ENCODE results near the gene NUTM2D. TPM values are rescaled to one million over a fixed set of nuclear protein-coding genes. Genes with fewer than 3 reads are reported as not detected.
"Not testable (repeated sequence)": the region's sequence is repeated elsewhere in the genome, so short reads cannot be mapped to it uniquely, and the experiment has no call there.

The NUTM2D gene, protein sequence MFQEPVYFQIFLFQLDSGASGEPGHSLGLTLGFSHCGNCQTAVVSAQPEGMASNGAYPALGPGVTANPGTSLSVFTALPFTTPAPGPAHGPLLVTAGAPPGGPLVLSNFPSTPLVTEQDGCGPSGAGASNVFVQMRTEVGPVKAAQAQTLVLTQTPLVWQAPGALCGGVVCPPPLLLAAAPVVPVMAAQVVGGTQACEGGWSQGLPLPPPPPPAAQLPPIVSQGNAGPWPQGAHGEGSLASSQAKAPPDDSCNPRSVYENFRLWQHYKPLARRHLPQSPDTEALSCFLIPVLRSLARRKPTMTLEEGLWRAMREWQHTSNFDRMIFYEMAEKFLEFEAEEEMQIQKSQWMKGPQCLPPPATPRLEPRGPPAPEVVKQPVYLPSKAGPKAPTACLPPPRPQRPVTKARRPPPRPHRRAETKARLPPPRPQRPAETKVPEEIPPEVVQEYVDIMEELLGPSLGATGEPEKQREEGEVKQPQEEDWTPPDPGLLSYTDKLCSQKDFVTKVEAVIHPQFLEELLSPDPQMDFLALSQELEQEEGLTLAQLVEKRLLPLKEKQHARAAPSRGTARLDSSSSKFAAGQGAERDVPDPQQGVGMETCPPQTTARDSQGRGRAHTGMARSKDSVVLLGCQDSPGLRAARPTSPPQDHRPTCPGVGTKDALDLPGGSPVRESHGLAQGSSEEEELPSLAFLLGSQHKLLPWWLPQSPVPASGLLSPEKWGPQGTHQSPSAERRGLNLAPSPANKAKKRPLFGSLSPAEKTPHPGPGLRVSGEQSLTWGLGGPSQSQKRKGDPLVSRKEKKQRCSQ
- total RNA-seq, result 3.2 to 8.3 TPM (median 3.7 TPM) in 3 replicates
- long read RNA-seq, result 0 reads

GRCh38 chr10:87357444-87357843 is at the start of gene NUTM2D:
Gene NUTM2D, plus strand, starts transcription at chr10:87357744. Its CDS starts 522 bp downstream, at chr10:87358266.
- not testable (repeated sequence) for H3K9me3 Mint-ChIP-seq (ENCODE audit: low read depth); H3K27me3 Mint-ChIP-seq (ENCODE audit: low read depth); H3K4me1 Mint-ChIP-seq (ENCODE audit: low read depth); DNase-seq (ENCODE audit: low spot score); H3K4me3 Mint-ChIP-seq (ENCODE audit: unreplicated experiment); H3K27ac Mint-ChIP-seq (ENCODE audit: unreplicated experiment); H3K36me3 Mint-ChIP-seq (ENCODE audit: low read depth)

DNA sequence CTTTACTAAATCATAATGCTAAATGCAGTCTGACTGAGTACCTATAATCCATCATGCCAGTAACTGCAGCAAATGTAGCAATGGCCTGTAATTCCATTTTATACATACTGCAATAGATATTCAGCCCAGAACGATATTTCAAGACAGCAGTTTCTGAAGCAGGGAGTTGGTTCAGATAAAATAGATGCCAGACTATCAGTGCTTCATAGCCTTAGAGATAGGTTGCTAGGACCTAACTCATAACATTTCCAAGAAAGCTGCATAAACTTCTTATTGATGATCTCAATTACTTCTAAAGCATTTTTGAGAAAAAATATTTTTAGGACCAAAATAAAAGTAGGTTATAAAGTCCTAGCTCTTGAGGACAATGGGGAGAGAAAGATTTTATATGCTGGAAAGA is 48.8 kb upstream of the NUTM2D start:
- not testable (repeated sequence) for DNase-seq (ENCODE audit: low spot score); H3K4me1 Mint-ChIP-seq (ENCODE audit: low read depth); H3K4me3 Mint-ChIP-seq (ENCODE audit: unreplicated experiment); H3K9me3 Mint-ChIP-seq (ENCODE audit: low read depth); H3K36me3 Mint-ChIP-seq (ENCODE audit: low read depth); H3K27me3 Mint-ChIP-seq (ENCODE audit: low read depth); H3K27ac Mint-ChIP-seq (ENCODE audit: unreplicated experiment)

- not testable (repeated sequence) for H3K36me3 Mint-ChIP-seq (ENCODE audit: low read depth); H3K9me3 Mint-ChIP-seq (ENCODE audit: low read depth); H3K27me3 Mint-ChIP-seq (ENCODE audit: low read depth); H3K27ac Mint-ChIP-seq (ENCODE audit: unreplicated experiment); H3K4me1 Mint-ChIP-seq (ENCODE audit: low read depth); H3K4me3 Mint-ChIP-seq (ENCODE audit: unreplicated experiment); DNase-seq (ENCODE audit: low spot score)
Observed at GRCh38 chr10:87309657-87310056, 47.9 kb upstream of the NUTM2D start.

GRCh38 chr10:87311521-87311920 is 46.0 kb upstream of the NUTM2D start:
- not testable (repeated sequence) for H3K4me3 Mint-ChIP-seq (ENCODE audit: unreplicated experiment); H3K27ac Mint-ChIP-seq (ENCODE audit: unreplicated experiment); H3K36me3 Mint-ChIP-seq (ENCODE audit: low read depth); DNase-seq (ENCODE audit: low spot score); H3K9me3 Mint-ChIP-seq (ENCODE audit: low read depth); H3K27me3 Mint-ChIP-seq (ENCODE audit: low read depth); H3K4me1 Mint-ChIP-seq (ENCODE audit: low read depth)

DNA sequence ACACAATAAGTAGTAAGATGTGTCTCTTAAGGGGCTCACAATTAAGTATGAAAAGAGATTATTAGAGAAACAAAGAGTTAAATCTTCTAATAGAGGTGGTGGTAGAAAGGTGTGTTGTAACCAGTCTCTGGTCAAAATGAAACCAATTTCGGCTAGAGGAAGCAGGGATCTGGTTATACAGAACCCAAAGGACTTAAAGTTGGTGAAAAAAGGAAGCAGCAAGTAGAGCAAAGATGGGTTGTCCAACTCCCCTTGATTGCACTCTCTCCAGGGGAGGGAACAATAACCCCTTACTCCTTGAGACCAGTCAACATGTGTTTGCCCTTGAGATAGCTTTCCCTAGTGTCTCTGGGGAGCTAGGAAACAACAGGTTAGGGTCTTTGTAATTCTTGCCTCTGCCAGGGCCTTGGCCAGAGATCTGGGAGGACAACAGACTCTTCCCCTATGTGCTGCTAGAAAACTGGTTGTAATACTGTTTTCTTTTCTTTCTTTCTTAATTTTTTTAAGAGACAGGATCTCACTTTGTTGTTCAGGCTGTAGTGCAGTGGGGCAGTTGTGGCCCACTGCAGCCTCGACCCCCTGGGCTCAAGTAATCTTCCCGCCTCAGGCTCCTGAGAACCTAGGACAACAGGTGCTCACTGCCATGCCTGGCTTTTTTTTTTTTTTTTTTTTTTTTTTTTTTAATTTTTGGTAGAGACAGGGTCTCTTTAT is 43.7 kb upstream of the NUTM2D start:
- not testable (repeated sequence) for H3K27ac Mint-ChIP-seq (ENCODE audit: unreplicated experiment); H3K9me3 Mint-ChIP-seq (ENCODE audit: low read depth); DNase-seq (ENCODE audit: low spot score); H3K36me3 Mint-ChIP-seq (ENCODE audit: low read depth); H3K27me3 Mint-ChIP-seq (ENCODE audit: low read depth); H3K4me3 Mint-ChIP-seq (ENCODE audit: unreplicated experiment); H3K4me1 Mint-ChIP-seq (ENCODE audit: low read depth)

GRCh38 chr10:87314360-87314973 is 43.1 kb upstream of the NUTM2D start:
- H3K27me3 Mint-ChIP-seq (ENCODE audit: low read depth); DNase-seq (ENCODE audit: low spot score); H3K36me3 Mint-ChIP-seq (ENCODE audit: low read depth); H3K4me3 Mint-ChIP-seq (ENCODE audit: unreplicated experiment); H3K9me3 Mint-ChIP-seq (ENCODE audit: low read depth); H3K27ac Mint-ChIP-seq (ENCODE audit: unreplicated experiment); H3K4me1 Mint-ChIP-seq (ENCODE audit: low read depth): not testable (repeated sequence)

GRCh38 chr10:87321505-87321904 is 36.0 kb upstream of the NUTM2D start:
- H3K4me1 Mint-ChIP-seq (ENCODE audit: low read depth); H3K27me3 Mint-ChIP-seq (ENCODE audit: low read depth); H3K9me3 Mint-ChIP-seq (ENCODE audit: low read depth); H3K4me3 Mint-ChIP-seq (ENCODE audit: unreplicated experiment); H3K36me3 Mint-ChIP-seq (ENCODE audit: low read depth); H3K27ac Mint-ChIP-seq (ENCODE audit: unreplicated experiment); DNase-seq (ENCODE audit: low spot score): not testable (repeated sequence)

- not testable (repeated sequence) for H3K27me3 Mint-ChIP-seq (ENCODE audit: low read depth); H3K4me3 Mint-ChIP-seq (ENCODE audit: unreplicated experiment); H3K36me3 Mint-ChIP-seq (ENCODE audit: low read depth); H3K27ac Mint-ChIP-seq (ENCODE audit: unreplicated experiment); H3K9me3 Mint-ChIP-seq (ENCODE audit: low read depth); DNase-seq (ENCODE audit: low spot score)
- H3K4me1 Mint-ChIP-seq (ENCODE audit: low read depth), result peaks cover 11% of the 10 kb centered on the region
Observed at GRCh38 chr10:87324559-87324958, 33.0 kb upstream of the NUTM2D start.

DNA sequence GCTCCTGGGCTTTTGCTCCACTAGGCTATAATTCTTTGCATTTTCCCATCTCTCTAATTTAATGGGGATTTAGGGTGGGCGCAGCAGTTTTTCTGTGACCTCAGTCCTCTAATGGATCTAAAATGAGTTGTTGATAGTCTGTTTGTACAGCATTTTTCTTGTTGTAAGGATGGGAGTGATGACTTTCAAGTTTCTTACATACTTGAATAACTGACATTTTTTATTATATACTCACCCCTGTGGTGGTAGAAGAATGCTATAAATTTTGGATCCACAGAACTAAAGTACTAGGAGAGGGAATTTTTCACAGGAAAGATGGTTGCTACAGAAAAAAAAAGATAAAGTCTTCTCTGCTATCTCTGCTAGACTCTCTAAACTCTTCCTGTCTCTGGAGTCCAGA is 29.6 kb upstream of the NUTM2D start:
- H3K27ac Mint-ChIP-seq (ENCODE audit: unreplicated experiment), result peak overlapping the region; percentile 78
- peaks cover 11% of the 10 kb centered on the region for H3K4me1 Mint-ChIP-seq (ENCODE audit: low read depth)
- H3K4me3 Mint-ChIP-seq (ENCODE audit: unreplicated experiment); DNase-seq (ENCODE audit: low spot score); H3K27me3 Mint-ChIP-seq (ENCODE audit: low read depth); H3K9me3 Mint-ChIP-seq (ENCODE audit: low read depth); H3K36me3 Mint-ChIP-seq (ENCODE audit: low read depth): not testable (repeated sequence)

- H3K4me3 Mint-ChIP-seq (ENCODE audit: unreplicated experiment); H3K36me3 Mint-ChIP-seq (ENCODE audit: low read depth); H3K9me3 Mint-ChIP-seq (ENCODE audit: low read depth); H3K27me3 Mint-ChIP-seq (ENCODE audit: low read depth); DNase-seq (ENCODE audit: low spot score): not testable (repeated sequence)
- H3K4me1 Mint-ChIP-seq (ENCODE audit: low read depth), result peaks cover 11% of the 10 kb centered on the region
- peak overlapping the region; percentile 32 for H3K27ac Mint-ChIP-seq (ENCODE audit: unreplicated experiment)
Observed at GRCh38 chr10:87329131-87329530, 28.4 kb upstream of the NUTM2D start.

DNA sequence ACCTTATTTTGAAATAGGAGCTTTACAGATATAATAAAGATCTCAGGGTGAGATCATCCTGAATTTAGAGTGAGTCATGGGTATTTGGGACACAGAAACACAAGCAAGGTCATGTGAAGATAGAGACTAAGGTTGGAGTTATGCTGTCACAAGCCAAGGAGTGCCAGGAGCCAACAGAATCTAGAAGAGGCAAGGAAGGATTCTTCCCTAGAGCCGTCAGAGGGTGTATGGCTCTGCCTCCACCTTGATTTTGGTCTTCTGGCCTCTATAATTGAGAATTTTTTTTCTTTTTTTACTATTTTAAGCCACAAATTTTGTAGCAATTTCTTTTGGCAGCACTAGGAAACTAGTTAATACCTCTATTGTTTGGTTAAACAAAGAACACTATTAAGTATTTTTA is 24.9 kb upstream of the NUTM2D start:
- H3K27ac Mint-ChIP-seq (ENCODE audit: unreplicated experiment); H3K27me3 Mint-ChIP-seq (ENCODE audit: low read depth); DNase-seq (ENCODE audit: low spot score); H3K36me3 Mint-ChIP-seq (ENCODE audit: low read depth); H3K4me3 Mint-ChIP-seq (ENCODE audit: unreplicated experiment); H3K9me3 Mint-ChIP-seq (ENCODE audit: low read depth): not testable (repeated sequence)
- peaks cover 11% of the 10 kb centered on the region for H3K4me1 Mint-ChIP-seq (ENCODE audit: low read depth)

DNA sequence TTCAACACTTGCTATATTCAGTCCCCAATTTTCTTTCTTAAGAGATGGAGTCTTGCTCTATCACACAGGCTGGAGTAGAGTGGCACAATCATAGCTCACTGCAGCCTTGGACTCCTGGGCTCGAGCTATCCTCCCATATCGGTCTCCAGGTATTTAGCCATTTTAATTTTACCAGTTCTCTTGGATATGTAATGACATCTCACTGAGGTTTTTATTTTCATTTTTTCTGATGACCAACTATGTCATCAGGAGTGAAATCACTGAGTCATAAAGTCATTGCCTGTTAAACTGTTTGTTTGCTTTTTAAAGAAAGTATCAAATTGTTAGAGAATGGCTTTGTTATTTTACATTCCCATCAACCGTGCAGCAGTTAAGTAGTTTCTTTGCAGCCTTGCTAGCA is 17.1 kb upstream of the NUTM2D start:
- H3K27me3 Mint-ChIP-seq (ENCODE audit: low read depth); H3K36me3 Mint-ChIP-seq (ENCODE audit: low read depth); DNase-seq (ENCODE audit: low spot score); H3K9me3 Mint-ChIP-seq (ENCODE audit: low read depth): not testable (repeated sequence)
- Mint-ChIP-seq H3K27ac (ENCODE audit: unreplicated experiment) (peak overlapping the region; percentile 87), H3K4me1 (ENCODE audit: low read depth) (peaks cover 23% of the 10 kb centered on the region), H3K4me3 (ENCODE audit: unreplicated experiment) (peak overlapping the region; percentile 42)
